ENCODE data around the gene RNF25.

DNA sequence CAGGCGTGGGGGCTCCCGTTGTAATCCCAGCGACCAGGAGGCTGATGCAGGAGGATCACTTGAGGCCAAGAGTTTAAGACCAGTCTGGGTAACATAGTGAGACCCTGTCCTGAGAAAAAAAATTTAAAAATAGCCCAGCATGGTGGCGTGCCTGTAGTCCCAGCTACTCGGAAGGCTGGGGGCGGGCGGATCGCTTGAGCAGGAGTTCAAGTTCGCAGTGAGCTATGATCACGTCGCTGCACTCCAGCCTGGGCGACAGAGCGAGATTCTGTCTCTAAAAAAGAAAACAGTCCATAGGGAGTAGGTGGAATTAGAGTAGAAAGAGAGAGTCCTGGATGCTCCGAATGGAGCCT, 38.5 kb upstream of the RNF25 start:
- TF ChIP-seq POLR2A (IDR thresholded peaks at IDR 0.05) (no peak), CTCF (IDR thresholded peaks at IDR 0.05) (no peak)
